ENCODE measurements around the gene OR2C1. TPM values are rescaled to one million over a fixed set of nuclear protein-coding genes. Genes with fewer than 3 reads are reported as not detected.

OR2C1 gene
- polyA plus RNA-seq, 2 donors, result 0.04 TPM; not detected in 1

- H3K36me3 ChIP-seq (ENCODE audit: control insufficient read depth in 2 of 2, insufficient read depth in 2 of 2, low read length in 1 of 2), result peaks cover 22 to 28% of the 10 kb centered on the region in 2 donors
- peaks cover 34 to 54% of the 10 kb centered on the region in 2 donors for H3K9me3 ChIP-seq (ENCODE audit: control insufficient read depth in 2 of 2, insufficient read depth in 1 of 2, low read depth in 1 of 2, low read length in 1 of 2)
- H3K27me3 ChIP-seq (ENCODE audit: control insufficient read depth in 1 of 2, insufficient read depth in 2 of 2, low read length in 2 of 2), result no peaks in the 10 kb centered on the region
- H3K4me1 ChIP-seq (ENCODE audit: control insufficient read depth in 2 of 2, insufficient read depth in 2 of 2, low read length in 1 of 2), result no peaks in the 10 kb centered on the region
- H3K27ac ChIP-seq (ENCODE audit: low read depth in 2 of 2, low read length in 1 of 2), result no peak overlapping the region
- 99 to 100% methylated on average over 10 of the region's 10 CpGs for WGBS, 2 donors
- H3K4me3 ChIP-seq (ENCODE audit: low read depth in 1 of 2, low read length in 2 of 2), result no peak overlapping the region
These were observed 27.4 kb downstream of the OR2C1 start for GRCh38 chr16:3383045-3383448.

GRCh38 chr16:3388325-3388724 lies 32.6 kb downstream of the OR2C1 start:
- H3K9me3 ChIP-seq (ENCODE audit: control insufficient read depth in 2 of 2, insufficient read depth in 1 of 2, low read depth in 1 of 2, low read length in 1 of 2), result peaks cover 28 to 48% of the 10 kb centered on the region in 2 donors
- no peak overlapping the region for H3K4me3 ChIP-seq (ENCODE audit: low read depth in 1 of 2, low read length in 2 of 2)
- H3K27me3 ChIP-seq (ENCODE audit: control insufficient read depth in 1 of 2, insufficient read depth in 2 of 2, low read length in 2 of 2), result no peaks in the 10 kb centered on the region
- no peaks in the 10 kb centered on the region for H3K4me1 ChIP-seq (ENCODE audit: control insufficient read depth in 2 of 2, insufficient read depth in 2 of 2, low read length in 1 of 2)
- WGBS, 2 donors, result 97% methylated on average over 6 of the region's 6 CpGs
- H3K36me3 ChIP-seq (ENCODE audit: control insufficient read depth in 2 of 2, insufficient read depth in 2 of 2, low read length in 1 of 2), result peaks cover 29 to 46% of the 10 kb centered on the region in 2 donors
- H3K27ac ChIP-seq (ENCODE audit: low read depth in 2 of 2, low read length in 1 of 2), result no peak overlapping the region

- Histone ChIP-seq H3K27ac (ENCODE audit: low read depth in 2 of 2, low read length in 1 of 2) (no peak overlapping the region), H3K27me3 (ENCODE audit: control insufficient read depth in 1 of 2, insufficient read depth in 2 of 2, low read length in 2 of 2) (no peaks in the 10 kb centered on the region), H3K4me1 (ENCODE audit: control insufficient read depth in 2 of 2, insufficient read depth in 2 of 2, low read length in 1 of 2) (no peaks in the 10 kb centered on the region), H3K36me3 (ENCODE audit: control insufficient read depth in 2 of 2, insufficient read depth in 2 of 2, low read length in 1 of 2) (peaks cover 21 to 41% of the 10 kb centered on the region in 2 donors), H3K4me3 (ENCODE audit: low read depth in 1 of 2, low read length in 2 of 2) (no peak overlapping the region), H3K9me3 (ENCODE audit: control insufficient read depth in 2 of 2, insufficient read depth in 1 of 2, low read depth in 1 of 2, low read length in 1 of 2) (peaks cover 29 to 45% of the 10 kb centered on the region in 2 donors)
- WGBS, 2 donors, result 97 to 98% methylated on average over 9 of the region's 9 CpGs
These were observed 34.1 kb downstream of the OR2C1 start for GRCh38 chr16:3389663-3390338.

- H3K27me3 ChIP-seq (ENCODE audit: control insufficient read depth in 1 of 2, insufficient read depth in 2 of 2, low read length in 2 of 2), result no peaks in the 10 kb centered on the region
- 1% methylated on average over 18 of the region's 18 CpGs for WGBS, 2 donors
- H3K9me3 ChIP-seq (ENCODE audit: control insufficient read depth in 2 of 2, insufficient read depth in 1 of 2, low read depth in 1 of 2, low read length in 1 of 2), result peaks cover 0 to 17% of the 10 kb centered on the region in 2 donors
- peaks cover 2% of the 10 kb centered on the region in 2 donors for H3K4me1 ChIP-seq (ENCODE audit: control insufficient read depth in 2 of 2, insufficient read depth in 2 of 2, low read length in 1 of 2)
- H3K27ac ChIP-seq (ENCODE audit: low read depth in 2 of 2, low read length in 1 of 2), result peak overlapping the region; percentile 89 to 93
- H3K36me3 ChIP-seq (ENCODE audit: control insufficient read depth in 2 of 2, insufficient read depth in 2 of 2, low read length in 1 of 2), result peaks cover 12 to 22% of the 10 kb centered on the region in 2 donors
- H3K4me3 ChIP-seq (ENCODE audit: low read depth in 1 of 2, low read length in 2 of 2), result peak overlapping the region; percentile 79 to 84
These were observed 44.7 kb downstream of the OR2C1 start for GRCh38 chr16:3400446-3400778.

GRCh38 chr16:3400779-3401688 lies 45.3 kb downstream of the OR2C1 start, which contains the start of the genes ZNF174 and ZSCAN32:
ZNF174 (plus strand) TSS chr16:3401215; CDS start chr16:3402005, 790 bp downstream.
ZSCAN32 (minus strand) TSS chr16:3401004; CDS start chr16:3397557, 3,447 bp downstream.
- WGBS, 2 donors, result 0 to 1% methylated on average over 85 to 95 of the region's 95 CpGs
- H3K4me3 ChIP-seq (ENCODE audit: low read depth in 1 of 2, low read length in 2 of 2), result peak within 1 kb of the TSS; percentile 79 to 85
- H3K9me3 ChIP-seq (ENCODE audit: control insufficient read depth in 2 of 2, insufficient read depth in 1 of 2, low read depth in 1 of 2, low read length in 1 of 2), result peaks cover 0 to 21% of the 10 kb centered on the region in 2 donors
- peaks cover 15 to 25% of the 10 kb centered on the region in 2 donors for H3K36me3 ChIP-seq (ENCODE audit: control insufficient read depth in 2 of 2, insufficient read depth in 2 of 2, low read length in 1 of 2)
- peaks cover 2% of the 10 kb centered on the region in 2 donors for H3K4me1 ChIP-seq (ENCODE audit: control insufficient read depth in 2 of 2, insufficient read depth in 2 of 2, low read length in 1 of 2)
- H3K27me3 ChIP-seq (ENCODE audit: control insufficient read depth in 1 of 2, insufficient read depth in 2 of 2, low read length in 2 of 2), result no peaks in the 10 kb centered on the region
- peak within 1 kb of the TSS; percentile 89 to 93 for H3K27ac ChIP-seq (ENCODE audit: low read depth in 2 of 2, low read length in 1 of 2)

- 35 to 36% methylated on average over 17 of the region's 17 CpGs for WGBS, 2 donors
- no peaks in the 10 kb centered on the region for H3K27me3 ChIP-seq (ENCODE audit: control insufficient read depth in 1 of 2, insufficient read depth in 2 of 2, low read length in 2 of 2)
- H3K36me3 ChIP-seq (ENCODE audit: control insufficient read depth in 2 of 2, insufficient read depth in 2 of 2, low read length in 1 of 2), result peaks cover 12 to 24% of the 10 kb centered on the region in 2 donors
- H3K4me3 ChIP-seq (ENCODE audit: low read depth in 1 of 2, low read length in 2 of 2), result peak overlapping the region; percentile 79 to 85
- peaks cover 0 to 18% of the 10 kb centered on the region in 2 donors for H3K9me3 ChIP-seq (ENCODE audit: control insufficient read depth in 2 of 2, insufficient read depth in 1 of 2, low read depth in 1 of 2, low read length in 1 of 2)
- peaks cover 2% of the 10 kb centered on the region in 2 donors for H3K4me1 ChIP-seq (ENCODE audit: control insufficient read depth in 2 of 2, insufficient read depth in 2 of 2, low read length in 1 of 2)
- peak overlapping the region; percentile 83 to 85 for H3K27ac ChIP-seq (ENCODE audit: low read depth in 2 of 2, low read length in 1 of 2)
These were observed 46.2 kb downstream of the OR2C1 start for GRCh38 chr16:3401719-3402397.

Other genes with a start within 250 kb of the OR2C1 start
- 10 to 100 TPM in 1 of 2 donors, 1 to 10 TPM in 1; 8.4 to 18.0 TPM for gene ZNF205, start 243.3 kb upstream of the OR2C1 start, polyA plus RNA-seq
- gene ZNF213, start 220.9 kb upstream of the OR2C1 start, polyA plus RNA-seq, result 1 to 10 TPM; 6.5 to 9.4 TPM
- not detected for gene OR1F1, start 167.7 kb upstream of the OR2C1 start, polyA plus RNA-seq
- 1 to 10 TPM; 2.6 to 2.8 TPM for gene ZNF200, start 120.7 kb upstream of the OR2C1 start, polyA plus RNA-seq
- gene MEFV, start 99.3 kb upstream of the OR2C1 start, polyA plus RNA-seq, result under 1 TPM; 0.07 to 0.14 TPM
- 10 to 100 TPM in 1 of 2 donors, 1 to 10 TPM in 1; 7.9 to 12.7 TPM for gene ZNF263, start 72.4 kb upstream of the OR2C1 start, polyA plus RNA-seq
- 1 to 10 TPM in 1 of 2 donors, under 1 TPM in 1; 0.99 to 1.5 TPM for gene TIGD7, start 50.5 kb upstream of the OR2C1 start, polyA plus RNA-seq
- gene ZNF75A, start 50.4 kb upstream of the OR2C1 start, polyA plus RNA-seq, result 10 to 100 TPM in 1 of 2 donors, 1 to 10 TPM in 1; 9.1 to 16.9 TPM
- gene ZSCAN32, start 45.1 kb downstream of the OR2C1 start, polyA plus RNA-seq, result 1 to 10 TPM; 5.5 to 7.0 TPM
- 1 to 10 TPM; 2.9 to 4.7 TPM for gene ZNF174, start 45.3 kb downstream of the OR2C1 start, polyA plus RNA-seq
- gene ZNF597, start 87.6 kb downstream of the OR2C1 start, polyA plus RNA-seq, result under 1 TPM; 0.49 to 0.53 TPM
- 10 to 100 TPM; 23.3 to 28.7 TPM for gene NAA60, start 87.8 kb downstream of the OR2C1 start, polyA plus RNA-seq
- not detected for gene C16orf90, start 139.6 kb downstream of the OR2C1 start, polyA plus RNA-seq
- 1 to 10 TPM; 3.8 to 4.5 TPM for gene CLUAP1, start 145.1 kb downstream of the OR2C1 start, polyA plus RNA-seq
- under 1 TPM; 0.41 to 0.81 TPM for gene NLRC3, start 221.5 kb downstream of the OR2C1 start, polyA plus RNA-seq

Measured in esophagus (tissue), 2 donors.